ENCODE data around the gene PPP4R2.
"Not testable (repeated sequence)": the region's sequence is repeated elsewhere in the genome, so short reads cannot be mapped to it uniquely, and the experiment has no call there.

The PPP4R2 gene

DNA sequence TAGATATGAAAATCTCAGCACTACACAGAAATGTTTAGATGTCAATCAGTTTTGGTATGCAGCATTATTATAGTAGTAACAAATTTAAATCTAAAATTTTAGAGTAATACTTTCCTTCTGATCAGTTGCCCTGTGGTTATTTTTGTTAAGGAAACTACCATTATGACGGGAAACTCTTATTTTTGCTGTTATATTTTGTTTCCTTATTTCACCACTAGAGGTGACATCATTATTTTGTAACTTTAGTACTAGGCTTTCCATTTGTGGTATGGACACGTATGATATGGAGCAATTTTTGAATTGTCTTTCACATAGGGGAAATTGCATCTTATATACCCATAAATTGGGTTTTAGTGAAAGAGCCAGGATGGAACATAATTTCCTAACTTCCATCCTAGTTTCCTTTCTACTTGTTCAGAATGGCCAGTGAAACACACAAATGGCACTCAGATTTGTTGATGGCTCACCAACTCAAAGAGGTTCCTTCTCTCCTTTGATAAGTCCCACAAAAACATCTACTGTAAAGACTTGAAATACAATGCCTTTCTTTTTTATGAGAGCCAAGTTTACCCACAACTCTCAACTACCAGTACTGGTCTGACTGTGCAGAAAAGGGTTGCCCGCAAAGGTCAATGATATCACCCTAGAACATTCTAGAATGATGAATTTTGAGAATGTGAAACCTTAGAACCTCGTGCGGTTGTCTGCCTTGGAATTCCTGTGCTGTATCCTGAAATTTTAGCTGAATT lies 19.4 kb upstream of the PPP4R2 start:
- DNase-seq: no peak

GRCh38 chr3:72982609-72983366 lies 13.8 kb upstream of the PPP4R2 start:
- no peak for DNase-seq

DNA sequence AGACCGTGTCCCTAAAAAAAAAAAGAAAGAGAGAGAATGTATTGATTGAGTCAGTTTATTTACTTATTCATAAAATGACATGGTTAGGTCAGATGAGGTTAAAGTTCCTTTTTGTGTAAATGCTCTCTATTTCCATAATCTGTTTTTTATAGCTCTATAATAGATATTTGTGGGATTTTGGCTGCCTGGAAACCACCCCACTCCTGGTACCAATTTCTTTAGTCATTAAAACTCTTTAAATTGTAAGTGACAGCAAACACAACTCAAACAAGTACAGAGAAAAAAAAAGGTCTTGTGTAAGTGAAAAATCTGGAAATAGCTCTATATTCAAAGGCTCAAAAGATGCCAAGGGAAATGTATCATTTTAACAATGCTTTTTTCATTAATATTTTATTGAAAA lies 11.0 kb upstream of the PPP4R2 start:
- no peak for DNase-seq

DNA sequence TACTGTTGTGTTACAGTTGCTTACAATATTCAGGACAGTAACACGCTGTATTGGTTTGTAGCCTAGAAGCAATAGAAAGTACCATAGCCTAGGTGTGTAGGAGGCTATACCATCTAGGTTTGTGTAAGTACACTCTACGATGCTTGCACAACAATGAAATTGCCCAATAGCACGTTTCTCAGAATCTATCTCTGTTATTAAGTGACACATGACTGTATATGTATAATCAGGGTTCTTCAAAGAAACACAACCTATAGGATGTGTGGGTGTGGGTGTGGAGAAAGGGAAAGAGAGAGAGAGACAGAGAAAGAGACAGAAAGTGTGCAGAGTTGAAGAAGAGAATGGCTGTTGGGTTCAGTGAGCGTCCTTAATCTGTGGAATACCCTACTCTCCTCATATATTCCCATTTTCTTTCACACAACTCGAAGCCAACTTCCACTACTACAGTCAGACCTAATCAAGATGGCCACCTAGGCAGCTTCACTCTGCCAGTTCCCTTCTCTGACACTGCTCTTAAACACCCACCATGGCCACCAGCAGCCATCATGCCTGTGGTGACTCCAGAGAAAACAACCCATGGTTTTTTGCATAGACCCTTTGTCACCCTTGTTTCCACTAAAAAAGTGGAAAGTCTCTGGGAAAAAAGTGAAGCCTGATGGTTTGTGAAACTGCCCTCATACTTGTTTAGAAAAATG lies 5.8 kb upstream of the PPP4R2 start:
- no peak for DNase-seq

DNA sequence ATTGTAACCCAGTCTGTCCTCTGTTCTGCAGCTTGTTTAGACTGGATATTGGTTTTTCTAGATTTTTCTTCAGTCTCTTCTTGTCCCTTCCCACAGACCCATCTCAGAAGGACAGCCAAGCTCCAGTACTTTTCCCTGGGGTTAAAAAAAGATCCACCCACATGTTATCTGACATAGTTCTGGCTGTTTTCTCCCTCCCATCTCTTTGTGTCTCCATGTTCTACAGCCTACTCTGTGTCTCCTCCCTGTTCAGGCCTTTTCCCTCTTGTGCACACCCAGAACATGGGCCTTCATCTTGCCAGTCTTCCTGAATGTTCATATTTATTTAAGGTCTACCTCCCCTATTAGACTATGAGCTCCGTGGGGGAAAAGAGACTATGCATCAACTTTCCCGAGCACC lies 5.1 kb upstream of the PPP4R2 start:
- no peak for DNase-seq

DNA sequence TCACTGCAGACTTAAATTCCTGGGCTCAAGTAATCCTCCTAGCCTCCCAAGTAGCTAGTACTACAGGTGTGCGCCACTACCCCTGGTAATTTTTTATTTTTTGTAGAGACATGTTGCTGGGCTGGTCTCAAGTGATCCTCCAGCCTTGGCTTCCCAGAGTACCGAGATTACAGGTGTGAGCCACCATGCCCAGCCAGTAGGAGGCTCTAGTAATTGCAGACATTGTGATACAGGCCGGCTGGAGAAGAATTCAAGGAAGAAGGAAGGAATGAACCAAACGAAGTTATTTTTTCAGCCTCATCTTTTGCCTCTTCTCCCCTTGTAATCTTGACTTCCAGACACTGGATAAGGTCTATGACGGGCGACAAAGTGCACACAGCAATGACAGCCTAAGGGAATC lies 3.2 kb upstream of the PPP4R2 start:
- DNase-seq: no peak

GRCh38 chr3:72995337-72995736 lies 1.3 kb upstream of the PPP4R2 start:
- no peak for DNase-seq

DNA sequence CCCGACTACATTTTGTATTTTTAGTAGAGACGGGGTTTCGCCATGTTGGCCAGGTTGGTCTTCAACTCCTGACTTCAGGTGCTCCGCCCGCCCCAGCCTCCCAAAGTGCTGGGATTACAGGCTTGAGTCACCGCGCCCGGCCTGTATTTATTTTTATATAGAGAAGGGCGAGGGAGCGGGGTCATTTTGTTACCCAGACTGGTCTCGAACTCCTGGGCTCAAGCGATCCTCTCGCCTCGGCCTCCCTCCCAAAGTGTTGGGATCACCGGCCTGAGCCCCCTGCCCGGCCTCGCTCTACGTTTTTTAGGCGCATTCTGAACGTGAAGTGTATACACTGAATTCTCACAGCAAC lies 514 bp upstream of the PPP4R2 start:
- DNase-seq: no peak

DNA sequence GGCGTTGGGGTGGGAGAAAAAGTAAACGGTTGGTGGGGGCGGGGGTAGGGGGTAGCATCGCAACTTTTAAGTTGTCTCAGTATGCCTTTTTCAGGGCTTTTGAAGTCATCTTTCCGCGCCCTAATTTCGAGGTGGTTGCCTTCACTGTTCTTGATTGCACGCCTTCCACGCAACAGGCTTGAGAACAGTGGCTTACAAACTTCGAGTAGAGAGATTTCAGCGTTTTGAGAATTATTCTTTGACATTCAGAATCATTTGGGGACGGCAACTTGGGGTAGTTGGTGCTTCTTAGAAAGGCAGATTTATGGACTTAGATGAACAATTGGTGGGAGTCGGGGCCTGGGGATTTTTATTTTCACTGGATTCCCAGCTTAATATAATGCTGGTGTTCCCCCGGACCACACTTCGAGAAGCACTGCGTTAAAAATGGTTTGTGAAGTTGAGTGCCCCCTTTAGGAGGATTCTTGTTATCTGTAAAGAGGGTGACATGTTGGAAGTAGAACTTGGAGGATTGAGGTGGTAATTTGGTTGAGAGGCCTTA lies 880 bp downstream of the PPP4R2 start:
- DNase-seq: peak; percentile 18

- no peak for DNase-seq
These were observed 1.9 kb downstream of the PPP4R2 start for GRCh38 chr3:72998466-72998865.

- no peak for DNase-seq
These were observed 3.3 kb downstream of the PPP4R2 start for GRCh38 chr3:72999951-73000350.

GRCh38 chr3:73003050-73003449 lies 6.4 kb downstream of the PPP4R2 start:
- DNase-seq: not testable (repeated sequence)

- DNase-seq: no peak
These were observed 7.7 kb downstream of the PPP4R2 start for GRCh38 chr3:73004316-73004715.

DNA sequence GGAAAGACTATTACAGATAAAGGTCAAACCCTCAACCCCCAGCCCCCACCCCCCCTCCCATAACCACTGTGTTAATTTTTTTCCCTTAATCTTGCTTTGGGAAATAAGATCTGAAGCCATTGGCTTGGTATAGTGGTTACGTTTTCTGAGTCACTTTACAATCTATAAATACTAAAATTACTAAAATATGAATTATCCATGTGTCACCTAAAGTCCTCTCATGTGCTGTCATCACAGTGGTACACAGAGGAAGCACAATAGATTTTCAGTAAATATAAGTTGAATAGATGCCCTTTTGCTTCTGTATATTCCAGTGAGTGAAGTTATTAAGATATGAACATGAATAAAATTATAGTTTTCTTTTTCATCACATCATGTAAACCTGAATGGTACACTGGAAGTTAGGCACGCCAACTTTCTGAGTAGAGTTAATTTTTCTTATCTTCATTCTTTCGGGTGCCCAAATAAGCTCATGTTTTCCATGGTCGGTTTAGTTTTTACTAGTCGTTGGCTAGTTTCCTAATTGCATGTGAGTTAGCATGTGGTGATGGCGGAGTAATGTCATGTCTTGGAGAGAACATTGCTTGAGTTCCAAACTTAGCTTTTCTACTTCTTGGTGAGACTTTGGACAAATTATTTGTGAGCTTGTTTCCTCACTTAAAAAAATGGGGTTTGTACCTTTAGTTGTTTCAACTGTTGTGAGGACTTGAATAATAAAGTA lies 11.5 kb downstream of the PPP4R2 start:
- no peak for DNase-seq

GRCh38 chr3:73009008-73009407 lies 12.4 kb downstream of the PPP4R2 start:
- DNase-seq: no peak

- no peak for DNase-seq
These were observed 13.1 kb downstream of the PPP4R2 start for GRCh38 chr3:73009750-73010149.

- DNase-seq: no peak
These were observed 13.5 kb downstream of the PPP4R2 start for GRCh38 chr3:73010158-73010557.

GRCh38 chr3:73018298-73018697 lies 21.7 kb downstream of the PPP4R2 start:
- no peak for DNase-seq

DNA sequence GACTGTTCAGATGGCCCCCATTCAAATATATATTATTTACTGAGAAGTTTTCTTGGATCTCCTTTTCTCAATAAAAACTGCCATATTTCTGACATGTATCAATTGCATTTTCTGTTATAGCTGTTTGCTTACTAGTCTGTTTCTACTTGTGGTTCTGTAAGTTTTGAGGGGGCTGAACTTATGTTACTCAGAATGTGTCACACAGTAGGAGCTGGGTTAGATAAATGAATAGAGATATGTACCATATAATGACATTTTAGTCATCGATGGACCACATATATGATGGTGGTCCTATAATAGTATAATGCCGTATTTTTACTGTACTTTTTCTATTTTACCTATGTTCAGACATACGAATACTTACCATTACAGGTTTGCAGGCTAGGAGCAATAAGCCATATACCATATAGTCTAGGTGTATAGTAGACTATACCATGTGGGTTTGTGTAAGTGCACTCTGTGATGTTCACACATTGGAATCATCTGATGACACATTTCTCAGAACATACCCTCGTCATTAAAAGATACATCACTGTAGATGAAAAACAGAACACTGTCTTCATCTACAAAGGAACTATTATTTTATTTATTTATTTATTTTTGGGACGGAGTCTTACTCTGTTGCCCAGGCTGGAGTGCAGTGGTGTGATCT lies 22.3 kb downstream of the PPP4R2 start:
- DNase-seq: no peak

DNA sequence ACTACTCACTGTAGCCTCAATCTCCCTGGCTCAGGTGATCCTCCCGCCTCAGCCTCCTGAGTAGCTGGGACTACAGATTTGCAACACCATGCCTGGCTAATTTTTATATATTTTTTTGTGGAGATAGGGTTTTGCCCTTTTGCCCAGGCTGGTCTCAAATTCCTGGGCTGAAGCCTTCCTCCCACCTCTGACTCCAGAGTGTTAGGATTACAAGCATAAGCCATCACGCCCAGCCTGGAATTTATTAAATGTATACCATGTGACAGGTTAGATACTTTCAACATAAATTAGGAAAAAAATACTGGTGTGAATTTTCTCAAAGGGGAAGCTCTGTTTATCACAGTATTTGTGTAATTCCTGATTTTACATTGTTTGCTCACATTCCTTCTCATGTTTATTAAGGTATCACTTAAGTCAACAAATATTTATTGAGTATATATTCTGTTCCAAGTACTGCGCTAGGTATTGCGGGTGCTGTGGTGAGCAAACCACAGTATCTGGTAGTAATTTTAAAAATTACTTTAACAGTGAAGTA lies 24.8 kb downstream of the PPP4R2 start:
- DNase-seq: no peak

GRCh38 chr3:73024836-73025235 lies 28.2 kb downstream of the PPP4R2 start:
- DNase-seq: no peak

DNA sequence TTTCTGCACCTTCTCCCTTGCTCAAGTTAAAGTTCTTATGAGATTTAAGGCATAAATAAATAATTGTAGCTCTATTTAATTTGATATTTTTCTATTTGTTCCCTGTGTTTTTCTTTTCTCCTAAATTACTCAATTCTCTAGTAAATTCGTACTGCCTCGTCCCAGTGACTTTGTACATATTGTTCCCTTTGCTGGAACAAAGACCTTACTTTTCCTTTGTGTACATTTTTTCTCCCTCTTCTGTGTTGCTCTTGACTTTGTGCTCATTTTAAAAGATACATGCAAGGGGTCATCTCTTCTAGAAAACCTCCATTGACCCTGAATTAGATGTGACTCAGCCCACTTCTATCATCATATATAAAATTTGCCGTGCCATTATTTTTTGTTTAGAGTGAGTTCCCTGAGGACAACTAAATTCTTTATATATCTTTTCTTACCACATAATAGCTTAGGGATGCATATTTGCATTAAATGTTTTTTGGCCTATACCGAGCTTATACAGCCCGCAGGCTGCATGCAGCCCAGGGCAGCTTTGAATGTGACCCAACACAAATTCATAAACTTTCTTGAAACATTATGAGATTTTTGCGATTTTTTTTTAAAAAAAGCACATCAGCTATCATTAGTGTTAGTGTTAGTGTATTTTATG lies 29.6 kb downstream of the PPP4R2 start:
- DNase-seq: no peak

Measured in KG1 (cell line).